ENCODE data around the gene MEGF9. TPM values are rescaled to one million over a fixed set of nuclear protein-coding genes. Genes with fewer than 3 reads are reported as not detected.

The MEGF9 gene
- total RNA-seq, 1 donor from 2014 or later = 9.0 TPM

DNA sequence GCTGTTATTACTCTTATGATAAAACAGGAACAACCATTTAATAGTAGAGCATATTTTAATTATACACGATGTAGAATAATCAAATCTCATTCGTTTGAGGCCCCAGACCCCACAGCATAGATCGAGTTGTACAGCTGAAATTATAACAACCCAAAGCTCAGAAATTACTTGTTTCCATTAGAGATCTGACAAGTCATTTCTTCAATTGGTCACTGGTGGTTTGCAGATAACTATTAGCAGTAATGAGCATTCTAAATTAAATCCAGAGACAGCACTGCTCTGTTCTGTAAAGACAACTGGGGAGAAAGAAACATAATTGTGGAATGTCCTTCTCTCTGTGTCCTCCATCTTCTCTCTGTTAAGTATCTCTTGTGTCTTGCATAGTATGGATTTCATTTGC is 147.2 kb downstream of the MEGF9 start:
- Mint-ChIP-seq H3K4me3 (no peak overlapping the region), H3K4me1 (no peaks in the 10 kb centered on the region), H3K36me3 (ENCODE audit: low read depth) (peaks cover 97% of the 10 kb centered on the region), H3K27me3 (no peaks in the 10 kb centered on the region), H3K9me3 (no peaks in the 10 kb centered on the region), H3K27ac (no peak overlapping the region)
- ATAC-seq (ENCODE audit: low read depth) = no peak
- ChIA-PET POLR2A (no interaction called here), CTCF (no interaction called here)
- no peak for DNase-seq
- intact Hi-C loops (cut with micrococcal nuclease) = no loop called here
- TF ChIP-seq, protein P1, sequence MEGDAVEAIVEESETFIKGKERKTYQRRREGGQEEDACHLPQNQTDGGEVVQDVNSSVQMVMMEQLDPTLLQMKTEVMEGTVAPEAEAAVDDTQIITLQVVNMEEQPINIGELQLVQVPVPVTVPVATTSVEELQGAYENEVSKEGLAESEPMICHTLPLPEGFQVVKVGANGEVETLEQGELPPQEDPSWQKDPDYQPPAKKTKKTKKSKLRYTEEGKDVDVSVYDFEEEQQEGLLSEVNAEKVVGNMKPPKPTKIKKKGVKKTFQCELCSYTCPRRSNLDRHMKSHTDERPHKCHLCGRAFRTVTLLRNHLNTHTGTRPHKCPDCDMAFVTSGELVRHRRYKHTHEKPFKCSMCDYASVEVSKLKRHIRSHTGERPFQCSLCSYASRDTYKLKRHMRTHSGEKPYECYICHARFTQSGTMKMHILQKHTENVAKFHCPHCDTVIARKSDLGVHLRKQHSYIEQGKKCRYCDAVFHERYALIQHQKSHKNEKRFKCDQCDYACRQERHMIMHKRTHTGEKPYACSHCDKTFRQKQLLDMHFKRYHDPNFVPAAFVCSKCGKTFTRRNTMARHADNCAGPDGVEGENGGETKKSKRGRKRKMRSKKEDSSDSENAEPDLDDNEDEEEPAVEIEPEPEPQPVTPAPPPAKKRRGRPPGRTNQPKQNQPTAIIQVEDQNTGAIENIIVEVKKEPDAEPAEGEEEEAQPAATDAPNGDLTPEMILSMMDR (IDR thresholded peaks at IDR 0.05) = no peak

DNA sequence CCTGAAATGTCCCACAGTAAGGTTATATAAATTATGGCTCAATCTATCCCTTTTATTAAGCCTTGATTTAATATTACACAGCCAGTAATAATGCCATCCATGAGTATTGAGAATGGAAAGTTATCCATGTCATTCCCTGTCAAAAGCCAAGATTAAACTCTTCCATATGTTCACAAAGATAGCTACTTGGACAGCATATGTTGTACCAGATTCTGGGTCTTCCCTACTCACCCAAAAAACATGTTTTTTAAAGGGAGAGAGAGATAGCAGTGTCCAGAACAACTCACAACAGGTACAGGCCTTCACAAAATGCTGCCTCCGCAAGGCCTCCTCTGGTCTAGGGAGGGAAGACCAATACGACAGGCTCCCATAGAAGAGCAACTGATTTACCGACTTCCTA is 149.7 kb downstream of the MEGF9 start:
- POLR2A ChIA-PET = interaction anchor here (0.5 kb wide), 1 partner anchor 337 kb away, joined by 4 read pairs; no protein-coding TSS in a partner anchor
- intact Hi-C loops (cut with micrococcal nuclease) = no loop called here
- no peak for ATAC-seq (ENCODE audit: low read depth)

DNA sequence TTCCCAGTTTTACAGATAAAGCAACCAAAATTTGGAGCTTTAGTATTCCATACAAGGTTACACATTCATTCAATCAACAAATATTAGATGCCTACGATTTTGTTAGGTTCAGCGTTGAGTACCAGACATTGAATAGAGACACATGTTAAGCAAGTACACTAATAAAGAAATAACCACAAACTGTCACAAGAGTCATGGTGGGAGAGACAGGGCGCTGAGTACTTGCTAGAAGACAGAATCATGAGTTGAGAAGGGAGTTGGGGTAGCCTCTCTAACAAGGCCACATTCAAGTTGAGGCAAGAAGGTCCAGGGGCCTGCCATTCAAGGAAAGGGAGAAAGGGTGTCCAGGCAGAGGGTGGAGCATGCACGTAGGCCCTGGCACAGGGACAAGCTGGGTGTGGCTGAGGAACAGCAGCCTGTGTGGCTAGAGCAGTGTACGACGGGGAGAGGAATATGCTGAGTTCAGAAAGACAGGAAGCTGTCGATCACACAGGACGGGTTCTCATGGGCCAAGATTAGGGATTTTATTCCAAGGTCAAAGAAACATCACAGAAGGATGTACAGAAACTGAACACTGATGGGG is 151.3 kb downstream of the MEGF9 start:
- TF ChIP-seq, protein P1 (IDR thresholded peaks at IDR 0.05) = no peak
- ATAC-seq (ENCODE audit: low read depth) (no peak), DNase-seq (no peak)
- H3K9me3 Mint-ChIP-seq = no peaks in the 10 kb centered on the region
- ChIA-PET CTCF (no interaction called here), POLR2A (no interaction called here)
- H3K4me3 Mint-ChIP-seq = no peak overlapping the region
- no peak overlapping the region for H3K27ac Mint-ChIP-seq
- intact Hi-C loops (cut with micrococcal nuclease) = no loop called here
- no peaks in the 10 kb centered on the region for H3K27me3 Mint-ChIP-seq
- peaks cover 82% of the 10 kb centered on the region for H3K36me3 Mint-ChIP-seq (ENCODE audit: low read depth)
- H3K4me1 Mint-ChIP-seq = peaks cover 2% of the 10 kb centered on the region

More for the DNA sequence above, 149.7 kb downstream of the MEGF9 start:
- DNase-seq = no peak
- Mint-ChIP-seq H3K36me3 (ENCODE audit: low read depth) (peaks cover 91% of the 10 kb centered on the region), H3K27me3 (no peaks in the 10 kb centered on the region), H3K4me3 (no peak overlapping the region), H3K9me3 (no peaks in the 10 kb centered on the region), H3K4me1 (no peaks in the 10 kb centered on the region), H3K27ac (no peak overlapping the region)
- TF ChIP-seq, protein P1 (IDR thresholded peaks at IDR 0.05) = no peak
- CTCF ChIA-PET = no interaction called here

DNA sequence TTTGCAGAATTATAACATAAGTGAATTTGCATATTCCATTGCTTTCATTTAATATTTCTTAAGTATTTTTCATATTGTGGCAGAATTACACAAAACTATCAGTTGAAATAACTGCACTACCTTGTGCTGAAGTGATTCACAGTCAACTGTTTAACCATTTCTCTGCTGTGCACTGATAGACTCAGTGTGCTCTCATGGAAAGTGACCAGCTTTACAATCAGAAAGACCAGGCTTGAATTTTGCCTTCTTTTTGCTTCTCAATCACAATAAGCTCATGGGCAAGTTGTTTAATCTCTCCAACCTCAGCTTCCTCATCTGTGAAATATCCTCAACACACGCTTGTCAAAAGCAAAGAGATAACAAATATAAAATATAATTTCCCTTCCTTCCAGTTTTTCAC is 152.6 kb downstream of the MEGF9 start:
- Mint-ChIP-seq H3K27ac (no peak overlapping the region), H3K4me1 (peaks cover 8% of the 10 kb centered on the region), H3K9me3 (no peaks in the 10 kb centered on the region), H3K27me3 (no peaks in the 10 kb centered on the region), H3K4me3 (no peak overlapping the region), H3K36me3 (ENCODE audit: low read depth) (peaks cover 76% of the 10 kb centered on the region)
- no peak for ATAC-seq (ENCODE audit: low read depth)
- CTCF ChIA-PET = no interaction called here
- DNase-seq = no peak
- TF ChIP-seq, protein P1 (IDR thresholded peaks at IDR 0.05) = no peak
- POLR2A ChIA-PET = no interaction called here
- intact Hi-C loops (cut with micrococcal nuclease) = no loop called here

DNA sequence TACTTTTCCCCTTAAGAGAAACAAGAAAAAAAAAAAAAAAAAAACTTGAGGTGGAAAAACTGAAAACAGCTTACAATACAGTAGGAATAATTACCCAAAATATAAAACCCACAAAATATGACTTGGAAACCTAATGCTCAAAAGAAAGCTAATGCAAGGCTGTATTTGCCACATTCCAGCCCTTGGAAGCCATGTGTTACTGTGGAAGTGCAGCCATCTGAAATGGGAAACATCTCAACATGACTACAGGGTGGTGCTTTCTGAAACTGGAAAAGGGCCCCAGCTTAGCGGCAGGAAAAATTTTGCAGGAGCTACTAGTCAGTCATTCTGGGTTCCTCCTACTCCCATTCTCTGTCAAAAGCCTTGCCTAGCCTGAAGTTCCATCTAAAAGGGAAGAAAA is 154.7 kb downstream of the MEGF9 start:
- H3K36me3 Mint-ChIP-seq (ENCODE audit: low read depth) = peaks cover 65% of the 10 kb centered on the region
- no peak overlapping the region for H3K4me3 Mint-ChIP-seq
- DNase-seq = no peak
- no peak for ATAC-seq (ENCODE audit: low read depth)
- no peaks in the 10 kb centered on the region for H3K9me3 Mint-ChIP-seq
- POLR2A ChIA-PET = no interaction called here
- no peaks in the 10 kb centered on the region for H3K27me3 Mint-ChIP-seq
- intact Hi-C loops (cut with micrococcal nuclease) = no loop called here
- CTCF ChIA-PET = no interaction called here
- H3K4me1 Mint-ChIP-seq = peaks cover 14% of the 10 kb centered on the region
- TF ChIP-seq, protein P1 (IDR thresholded peaks at IDR 0.05) = no peak
- H3K27ac Mint-ChIP-seq = no peak overlapping the region

Data from activated B cell treated with CpG ODN at 0.5 μM for 24 hours (primary cell).